ENCODE measurements around the gene SCGB1D1.

- TF ChIP-seq POLR2A (IDR thresholded peaks at IDR 0.05; ENCODE audit: low read length): no peak
- no peak for TF ChIP-seq GATA1 (IDR thresholded peaks at IDR 0.05; ENCODE audit: low read depth, low read length)
These were observed 41.6 kb upstream of the SCGB1D1 start for GRCh38 chr11:62148271-62148980.

Data from erythroblast (primary cell).